Vagina (tissue), 2 donors: ENCODE results near the gene SHISA6.

ENCODE experiments used
- CTCF ChIP-seq, 3 experiments: fragments of 450-650 bp in 2 of 3; fragments of 200-600 bp in 1 of 3; sonication (generic) in 1 of 3; IDR thresholded peaks; one replicate each; pipeline ENCODE4 v1.5.1; 2017 to 2019; ENCODE audit warnings: antibody characterized with exemption in 3 of 3, mild to moderate bottlenecking in 2 of 3, moderate library complexity in 2 of 3
- POLR2A ChIP-seq, 2 donors: fragments of 450-650 bp; IDR thresholded peaks; one replicate each; pipeline ENCODE4 v1.6.1; 2017; ENCODE audit warnings: antibody characterized with exemption in 2 of 2, mild to moderate bottlenecking in 2 of 2, moderate library complexity in 2 of 2

- TF ChIP-seq CTCF (IDR thresholded peaks at IDR 0.05) (no peak), POLR2A (IDR thresholded peaks at IDR 0.05) (no peak)
Measured at GRCh38 chr17:11353601-11354000, 112.6 kb downstream of the SHISA6 start.
